SK-N-MC (cell line): ENCODE measurements around the gene MSX1.

Experiments
- DNase-seq: peaks from one replicate; pipeline ENCODE4 v3.0.0-alpha.2; 2011; ENCODE audit warnings: low read depth, low spot score
- H3K27ac ChIP-seq: fragments of 200-600 bp; sonication (generic); 2 replicates; pipeline ENCODE4 v1.5.1; 2016; ENCODE audit warnings: mixed run types
- H3K36me3 ChIP-seq: fragments of 200-600 bp; sonication (generic); 2 replicates; pipeline ENCODE4 v1.6.1; 2017; ENCODE audit warnings: antibody characterized with exemption, low read length, mixed read lengths; ENCODE audit not compliant: insufficient read depth
- H3K4me3 ChIP-seq: fragments of 200-600 bp; sonication (generic); 2 replicates; pipeline ENCODE4 v1.5.1; 2016
- H3K9ac ChIP-seq: fragments of 200-600 bp; sonication (generic); 2 replicates; pipeline ENCODE4 v1.8.0; 2017; ENCODE audit warnings: mixed run types, mixed read lengths; ENCODE audit not compliant: insufficient read length
- H3K9me3 ChIP-seq: fragments of 200-600 bp; sonication (generic); 2 replicates; pipeline ENCODE4 v1.6.1; 2017; ENCODE audit warnings: low read depth, mild to moderate bottlenecking, antibody characterized with exemption, low read length, moderate library complexity, mixed read lengths
- EZH2 ChIP-seq: fragments of 200-600 bp; sonication (generic); IDR thresholded peaks from one replicate; pipeline ENCODE4 v1.6.1; 2017; ENCODE audit warnings: antibody characterized with exemption
- FOXP2 ChIP-seq: optimal IDR thresholded peaks from 2 replicates; pipeline ENCODE3; 2011; ENCODE audit warnings: mild to moderate bottlenecking, moderate library complexity; ENCODE audit not compliant: insufficient read depth; ENCODE audit errors: extremely low read length, control extremely low read depth
- POLR2AphosphoS5 ChIP-seq: IDR thresholded peaks from 2 replicates; pipeline ENCODE4 v1.6.1; 2012; ENCODE audit warnings: mild to moderate bottlenecking, low read depth, low read length, borderline replicate concordance

MSX1 gene

DNA sequence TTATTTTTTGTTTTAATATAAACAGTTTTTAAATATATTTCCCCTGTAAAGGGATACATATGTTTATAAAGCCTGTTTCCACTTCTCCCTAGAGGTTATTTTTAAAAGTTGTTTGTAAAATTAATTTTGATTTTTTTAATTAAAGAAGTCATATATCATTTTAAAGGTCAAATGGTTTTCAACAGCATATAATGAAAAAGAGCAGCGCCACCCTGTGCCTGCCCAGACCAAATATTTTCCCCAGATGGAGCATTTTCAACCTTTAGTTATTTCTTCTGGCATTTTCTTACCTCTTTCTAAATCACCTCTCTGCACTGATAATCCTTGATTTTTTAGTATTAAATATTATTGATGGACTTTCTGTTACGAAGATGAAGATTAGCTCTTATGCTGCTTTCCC, 21.0 kb downstream of the MSX1 start:
- H3K36me3 ChIP-seq, result no peaks in the 10 kb centered on the region
- no peak for TF ChIP-seq POLR2AphosphoS5
- TF ChIP-seq FOXP2, result no peak
- no peak for TF ChIP-seq EZH2
- H3K9me3 ChIP-seq, result no peaks in the 10 kb centered on the region
- no peak overlapping the region for H3K4me3 ChIP-seq
- H3K27ac ChIP-seq, result no peak overlapping the region
- no peak overlapping the region for H3K9ac ChIP-seq
- no peak for DNase-seq

- no peaks in the 10 kb centered on the region for H3K9me3 ChIP-seq
- no peaks in the 10 kb centered on the region for H3K36me3 ChIP-seq
- no peak overlapping the region for H3K4me3 ChIP-seq
- no peak for DNase-seq
- H3K9ac ChIP-seq, result no peak overlapping the region
- no peak for TF ChIP-seq POLR2AphosphoS5
- peak overlapping the region; percentile 23; the same call in 1 of the 2 replicates for H3K27ac ChIP-seq
Measured at GRCh38 chr4:4881432-4881831, 22.0 kb downstream of the MSX1 start.

DNA sequence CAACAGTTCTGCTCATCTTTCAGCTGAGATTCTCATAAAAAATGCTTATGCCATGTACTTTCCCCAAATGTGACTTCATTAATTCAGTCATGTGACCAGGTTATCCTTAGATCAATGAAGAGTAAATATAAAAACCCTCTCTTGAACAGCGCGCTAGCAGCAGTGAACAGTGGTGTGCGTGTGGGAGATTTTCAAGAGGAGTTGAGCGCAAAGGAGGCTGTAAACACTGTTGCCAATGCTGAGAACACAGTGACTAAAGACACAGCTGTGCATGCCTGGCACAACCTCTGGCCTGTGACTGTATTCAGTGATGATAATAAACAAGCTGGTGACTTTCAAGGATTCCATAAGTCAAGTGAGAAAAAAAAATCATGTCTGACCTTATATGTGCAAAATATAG, 25.1 kb downstream of the MSX1 start:
- no peak for TF ChIP-seq FOXP2
- TF ChIP-seq POLR2AphosphoS5, result no peak
- no peak for TF ChIP-seq EZH2
- Histone ChIP-seq H3K9ac (no peak overlapping the region), H3K9me3 (no peaks in the 10 kb centered on the region), H3K27ac (no peak overlapping the region), H3K4me3 (no peak overlapping the region), H3K36me3 (no peaks in the 10 kb centered on the region)
- DNase-seq, result no peak

- H3K9ac ChIP-seq, result no peak overlapping the region
- TF ChIP-seq POLR2AphosphoS5, result no peak
- TF ChIP-seq FOXP2, result no peak
- no peak for TF ChIP-seq EZH2
- no peak for DNase-seq
- no peaks in the 10 kb centered on the region for H3K9me3 ChIP-seq
- no peaks in the 10 kb centered on the region for H3K36me3 ChIP-seq
- no peak overlapping the region for H3K27ac ChIP-seq
- no peak overlapping the region for H3K4me3 ChIP-seq
Measured at GRCh38 chr4:4887426-4887825, 28.0 kb downstream of the MSX1 start.

DNA sequence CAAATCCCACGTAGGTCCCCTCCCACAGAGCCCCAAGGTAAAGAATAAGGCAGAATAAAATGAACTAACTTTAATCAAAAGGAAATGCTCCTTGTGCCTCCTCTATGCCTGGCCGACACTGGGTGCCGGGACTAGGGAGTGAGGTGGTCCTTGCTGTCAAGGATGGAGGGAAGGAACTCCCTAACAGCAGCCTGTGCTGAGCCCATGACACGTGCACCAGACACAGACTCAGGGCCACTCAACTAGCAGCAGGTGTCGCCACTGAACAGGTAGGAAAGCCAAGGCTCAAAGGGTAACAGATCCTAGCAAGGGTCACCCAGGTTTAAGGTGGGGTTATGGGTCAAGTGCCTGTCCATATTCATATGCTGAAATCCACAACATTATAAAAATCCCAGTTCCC, 29.2 kb downstream of the MSX1 start:
- H3K27ac ChIP-seq, result no peak overlapping the region
- no peaks in the 10 kb centered on the region for H3K36me3 ChIP-seq
- no peak overlapping the region for H3K4me3 ChIP-seq
- no peak for DNase-seq
- H3K9me3 ChIP-seq, result no peaks in the 10 kb centered on the region
- no peak overlapping the region for H3K9ac ChIP-seq
- no peak for TF ChIP-seq POLR2AphosphoS5
- no peak for TF ChIP-seq EZH2
- no peak for TF ChIP-seq FOXP2

GRCh38 chr4:4889781-4890180, 30.3 kb downstream of the MSX1 start:
- H3K36me3 ChIP-seq, result no peaks in the 10 kb centered on the region

GRCh38 chr4:4890574-4891255, 31.2 kb downstream of the MSX1 start:
- Histone ChIP-seq H3K36me3 (no peaks in the 10 kb centered on the region), H3K27ac (no peak overlapping the region), H3K4me3 (no peak overlapping the region), H3K9ac (no peak overlapping the region), H3K9me3 (no peaks in the 10 kb centered on the region)
- TF ChIP-seq EZH2 (no peak), FOXP2 (no peak), POLR2AphosphoS5 (no peak)
- no peak for DNase-seq

More at GRCh38 chr4:4889781-4890180, 30.3 kb downstream of the MSX1 start:
- no peak overlapping the region for H3K9ac ChIP-seq
- TF ChIP-seq EZH2, result no peak
- TF ChIP-seq POLR2AphosphoS5, result no peak
- TF ChIP-seq FOXP2, result no peak
- DNase-seq, result no peak
- H3K9me3 ChIP-seq, result no peaks in the 10 kb centered on the region
- no peak overlapping the region for H3K27ac ChIP-seq
- no peak overlapping the region for H3K4me3 ChIP-seq

- Histone ChIP-seq H3K27ac (no peak overlapping the region), H3K9me3 (no peaks in the 10 kb centered on the region), H3K36me3 (no peaks in the 10 kb centered on the region), H3K9ac (no peak overlapping the region), H3K4me3 (no peak overlapping the region)
- TF ChIP-seq EZH2 (no peak), FOXP2 (no peak), POLR2AphosphoS5 (no peak)
- no peak for DNase-seq
Measured at GRCh38 chr4:4893721-4894120, 34.3 kb downstream of the MSX1 start.
